OCI-LY3 (cell line): ENCODE results near the gene TAS2R40.

Source experiments
- H2AFZ ChIP-seq: fragments of 200-600, 300-600 bp; shearing (Covaris generic); 2 replicates; pipeline ENCODE4 v1.6.0; 2014; ENCODE audit warnings: antibody characterized with exemption, low read depth, low read length
- H3K27ac ChIP-seq: fragments of 200-600, 300-600 bp; sonication (generic); 2 replicates; pipeline ENCODE4 v1.5.1; 2014; ENCODE audit warnings: mild to moderate bottlenecking, low read length, moderate library complexity, mixed read lengths
- H3K27me3 ChIP-seq: fragments of 200-600, 300-600 bp; sonication (generic); 2 replicates; pipeline ENCODE4 v1.6.1; 2014; ENCODE audit warnings: low read depth, low read length, mixed read lengths
- H3K36me3 ChIP-seq: fragments of 200-600, 300-600 bp; sonication (generic); replicated peaks from 2 replicates; pipeline ENCODE3; 2014; ENCODE audit warnings: low read depth, low read length, mixed read lengths
- H3K4me1 ChIP-seq: fragments of 300-600, 200-600 bp; sonication (generic); 2 replicates; pipeline ENCODE4 v1.6.1; 2014; ENCODE audit warnings: low read length, mixed read lengths
- H3K4me2 ChIP-seq: fragments of 200-600, 300-600 bp; sonication (generic); 2 replicates; pipeline ENCODE4 v1.6.1; 2014; ENCODE audit warnings: low read length, mixed read lengths
- H3K4me3 ChIP-seq: fragments of 300-600, 200-600 bp; sonication (generic); 2 replicates; pipeline ENCODE4 v1.5.1; 2014; ENCODE audit warnings: antibody characterized with exemption, mild to moderate bottlenecking, low read length, moderate library complexity
- H3K79me2 ChIP-seq: fragments of 300-600, 200-600 bp; shearing (Covaris generic); 2 replicates; pipeline ENCODE4 v1.6.1; 2014; ENCODE audit warnings: mild to moderate bottlenecking, low read length, mixed read lengths
- H3K9ac ChIP-seq: fragments of 300-600, 200-600 bp; shearing (Covaris generic); 2 replicates; pipeline ENCODE4 v1.6.0; 2014; ENCODE audit warnings: mild to moderate bottlenecking, low read length, moderate library complexity
- H3K9me3 ChIP-seq: fragments of 200-600, 300-600 bp; shearing (Covaris generic); 2 replicates; pipeline ENCODE4 v1.6.1; 2014; ENCODE audit warnings: low read length, mixed read lengths; ENCODE audit not compliant: insufficient read depth
- H4K20me1 ChIP-seq: fragments of 200-600, 300-600 bp; sonication (generic); 2 replicates; pipeline ENCODE4 v1.6.1; 2016; ENCODE audit warnings: low read length, mixed read lengths; ENCODE audit not compliant: insufficient read depth
- EZH2phosphoT487 ChIP-seq: fragments of 200-600 bp; shearing (Covaris generic); IDR thresholded peaks from 2 replicates; pipeline ENCODE4 v1.6.1; 2018; ENCODE audit warnings: antibody characterized with exemption, mixed run types, low read depth
- TF ChIP-seq, protein P1 (sequence below): fragments of 200-600, 300-600 bp; sonication (generic); IDR thresholded peaks from 2 replicates; pipeline ENCODE4 v1.5.1; 2014; ENCODE audit warnings: antibody characterized with exemption, low read length, low read depth

TAS2R40 gene

DNA sequence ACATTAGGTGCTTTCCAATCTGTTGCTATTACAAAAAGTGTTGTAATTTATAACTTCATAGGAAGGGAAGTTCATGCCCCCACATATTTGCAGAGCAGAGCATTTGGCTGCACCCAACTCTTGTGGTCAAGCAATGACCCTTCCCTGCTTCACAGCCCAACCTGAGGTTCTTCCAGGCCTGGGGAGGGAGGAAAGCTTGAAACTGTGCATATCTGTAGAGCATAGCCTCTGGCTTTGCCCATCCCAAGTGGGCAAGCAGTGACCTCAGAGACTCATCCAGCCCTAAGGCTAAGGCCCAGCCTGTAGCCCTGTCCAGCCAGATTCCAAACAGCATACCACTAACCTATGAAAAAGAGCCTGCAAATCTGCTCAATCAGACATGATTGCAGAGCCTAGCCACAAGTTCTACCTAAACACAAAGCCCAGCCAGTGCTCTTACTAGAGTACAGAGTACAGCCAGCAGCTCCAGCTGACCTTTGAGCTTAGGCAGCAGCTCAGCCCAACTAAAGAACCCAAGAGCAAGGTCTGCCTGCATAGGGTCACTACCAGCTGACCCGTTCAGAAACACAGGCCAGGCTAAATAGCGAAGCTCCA is 27.0 kb downstream of the TAS2R40 start:
- Histone ChIP-seq H3K4me2 (no peak overlapping the region), H3K27ac (no peak overlapping the region), H3K27me3 (peaks cover under 1% of the 10 kb centered on the region; the same call in 1 of the 2 replicates), H2AFZ (no peak overlapping the region), H3K79me2 (no peaks in the 10 kb centered on the region), H3K4me1 (peaks cover 6% of the 10 kb centered on the region; the same call in 1 of the 2 replicates), H4K20me1 (no peaks in the 10 kb centered on the region), H3K36me3 (no peaks in the 10 kb centered on the region), H3K9ac (no peak overlapping the region), H3K9me3 (no peaks in the 10 kb centered on the region), H3K4me3 (no peak overlapping the region)
- TF ChIP-seq, protein P1, sequence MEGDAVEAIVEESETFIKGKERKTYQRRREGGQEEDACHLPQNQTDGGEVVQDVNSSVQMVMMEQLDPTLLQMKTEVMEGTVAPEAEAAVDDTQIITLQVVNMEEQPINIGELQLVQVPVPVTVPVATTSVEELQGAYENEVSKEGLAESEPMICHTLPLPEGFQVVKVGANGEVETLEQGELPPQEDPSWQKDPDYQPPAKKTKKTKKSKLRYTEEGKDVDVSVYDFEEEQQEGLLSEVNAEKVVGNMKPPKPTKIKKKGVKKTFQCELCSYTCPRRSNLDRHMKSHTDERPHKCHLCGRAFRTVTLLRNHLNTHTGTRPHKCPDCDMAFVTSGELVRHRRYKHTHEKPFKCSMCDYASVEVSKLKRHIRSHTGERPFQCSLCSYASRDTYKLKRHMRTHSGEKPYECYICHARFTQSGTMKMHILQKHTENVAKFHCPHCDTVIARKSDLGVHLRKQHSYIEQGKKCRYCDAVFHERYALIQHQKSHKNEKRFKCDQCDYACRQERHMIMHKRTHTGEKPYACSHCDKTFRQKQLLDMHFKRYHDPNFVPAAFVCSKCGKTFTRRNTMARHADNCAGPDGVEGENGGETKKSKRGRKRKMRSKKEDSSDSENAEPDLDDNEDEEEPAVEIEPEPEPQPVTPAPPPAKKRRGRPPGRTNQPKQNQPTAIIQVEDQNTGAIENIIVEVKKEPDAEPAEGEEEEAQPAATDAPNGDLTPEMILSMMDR: no peak
- no peak for TF ChIP-seq EZH2phosphoT487

DNA sequence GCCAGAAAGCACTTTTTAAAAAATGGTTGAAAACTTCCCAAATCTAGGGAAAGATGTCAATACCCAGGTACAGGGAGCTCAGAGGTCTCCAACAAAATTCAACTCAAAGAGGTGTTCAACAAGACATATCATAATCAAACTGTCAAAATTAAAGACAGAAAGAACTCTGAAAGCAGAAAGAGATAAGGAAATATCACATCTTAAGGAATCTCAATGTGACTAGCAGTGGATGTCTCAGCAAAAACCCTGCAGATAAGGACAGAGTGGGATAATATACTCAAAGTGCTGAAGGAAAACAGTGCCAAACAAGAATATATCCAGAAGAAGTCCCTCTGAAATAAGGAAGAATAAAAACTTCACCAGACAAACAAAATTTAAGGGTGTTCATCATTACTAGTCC is 28.4 kb downstream of the TAS2R40 start:
- no peaks in the 10 kb centered on the region for H3K36me3 ChIP-seq
- H3K4me3 ChIP-seq: no peak overlapping the region
- no peaks in the 10 kb centered on the region for H4K20me1 ChIP-seq
- H3K27ac ChIP-seq: no peak overlapping the region
- H3K9ac ChIP-seq: no peak overlapping the region
- H3K4me1 ChIP-seq: peaks cover 6% of the 10 kb centered on the region; the same call in 1 of the 2 replicates
- no peaks in the 10 kb centered on the region for H3K79me2 ChIP-seq
- H3K4me2 ChIP-seq: no peak overlapping the region
- H2AFZ ChIP-seq: no peak overlapping the region
- H3K9me3 ChIP-seq: no peaks in the 10 kb centered on the region
- H3K27me3 ChIP-seq: no peaks in the 10 kb centered on the region; the same call in 1 of the 2 replicates
- no peak for TF ChIP-seq EZH2phosphoT487
- TF ChIP-seq, protein P1: no peak

DNA sequence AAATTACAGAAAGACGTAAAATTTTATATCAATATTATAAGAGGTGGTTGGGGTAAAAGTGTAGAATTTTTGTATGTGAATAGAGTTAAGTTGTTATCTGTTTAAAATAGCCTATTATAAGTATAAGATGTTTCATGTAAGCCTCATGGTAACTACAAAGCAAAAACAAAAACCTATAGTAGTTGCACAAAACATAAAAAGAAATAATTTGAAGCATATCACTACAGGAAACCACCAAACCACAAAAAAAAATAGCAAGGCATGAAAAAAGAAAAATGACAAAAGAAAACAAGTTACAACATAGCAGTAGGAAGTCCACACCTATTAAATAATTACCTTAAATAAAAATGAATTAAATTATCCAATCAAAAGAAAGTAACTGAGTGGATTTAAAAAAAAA is 29.0 kb downstream of the TAS2R40 start:
- Histone ChIP-seq H3K4me3 (no peak overlapping the region), H4K20me1 (no peaks in the 10 kb centered on the region), H3K9ac (no peak overlapping the region), H2AFZ (no peak overlapping the region), H3K4me1 (peaks cover 6% of the 10 kb centered on the region; the same call in 1 of the 2 replicates), H3K9me3 (no peaks in the 10 kb centered on the region), H3K27ac (no peak overlapping the region), H3K27me3 (no peaks in the 10 kb centered on the region), H3K79me2 (no peaks in the 10 kb centered on the region), H3K4me2 (no peak overlapping the region), H3K36me3 (no peaks in the 10 kb centered on the region)
- TF ChIP-seq, protein P1: no peak
- no peak for TF ChIP-seq EZH2phosphoT487

DNA sequence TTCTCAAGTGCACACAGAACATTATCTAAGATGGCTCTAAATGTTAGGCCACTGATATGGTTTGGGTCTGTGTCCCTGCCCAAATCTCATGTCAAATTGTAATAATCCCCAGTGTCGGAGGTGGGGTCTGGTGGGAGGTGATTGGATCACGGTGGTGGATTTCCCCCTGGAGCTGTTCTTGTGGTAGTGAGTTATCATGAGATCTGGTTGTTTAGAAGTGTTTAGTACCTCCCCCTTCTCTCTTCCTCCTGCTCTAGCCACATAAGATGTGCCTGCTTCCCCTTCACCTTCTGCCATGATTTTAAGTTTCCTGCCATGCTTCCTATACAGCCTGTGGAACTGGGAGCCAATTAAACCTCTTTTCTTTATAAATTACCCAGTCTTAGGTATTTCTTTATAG is 30.2 kb downstream of the TAS2R40 start:
- no peaks in the 10 kb centered on the region for H3K27me3 ChIP-seq
- H3K27ac ChIP-seq: no peak overlapping the region
- no peaks in the 10 kb centered on the region for H3K36me3 ChIP-seq
- no peaks in the 10 kb centered on the region for H4K20me1 ChIP-seq
- no peaks in the 10 kb centered on the region for H3K9me3 ChIP-seq
- no peak overlapping the region for H3K4me2 ChIP-seq
- TF ChIP-seq EZH2phosphoT487: no peak
- TF ChIP-seq, protein P1: no peak
- H2AFZ ChIP-seq: no peak overlapping the region
- H3K4me1 ChIP-seq: peaks cover 12% of the 10 kb centered on the region
- H3K9ac ChIP-seq: no peak overlapping the region
- H3K4me3 ChIP-seq: no peak overlapping the region
- H3K79me2 ChIP-seq: no peaks in the 10 kb centered on the region
